ENCODE data around the gene MTCL1. TPM values are rescaled to one million over a fixed set of nuclear protein-coding genes. Genes with fewer than 3 reads are reported as not detected.

The MTCL1 gene
- total and polyA plus RNA-seq, 2 of the 8 experiments (the other 6 are each of a cell fraction or from before 2014, with no cell fraction given), result 16.6 to 60.8 TPM

DNA sequence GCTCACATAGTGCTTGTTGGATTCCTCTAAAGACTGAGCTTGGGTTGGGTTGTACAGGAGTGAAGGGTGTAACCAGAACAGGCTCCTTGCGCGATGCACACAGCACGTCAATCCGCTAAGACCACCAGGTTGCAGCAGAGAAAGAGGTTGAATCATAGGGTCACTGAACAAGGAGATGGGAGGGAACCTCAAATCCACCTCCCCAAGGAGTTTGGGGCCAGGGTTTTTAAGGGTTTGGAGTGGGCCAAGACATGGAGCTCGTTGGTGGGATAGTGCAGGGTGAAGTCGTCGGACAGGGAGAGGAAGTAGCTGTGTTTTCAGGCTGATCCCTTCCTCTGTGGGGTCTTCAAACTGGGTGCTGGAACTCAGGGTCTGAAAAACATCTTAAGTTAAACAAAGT is 20.8 kb upstream of the MTCL1 start (continued):
- TF ChIP-seq, protein P1, sequence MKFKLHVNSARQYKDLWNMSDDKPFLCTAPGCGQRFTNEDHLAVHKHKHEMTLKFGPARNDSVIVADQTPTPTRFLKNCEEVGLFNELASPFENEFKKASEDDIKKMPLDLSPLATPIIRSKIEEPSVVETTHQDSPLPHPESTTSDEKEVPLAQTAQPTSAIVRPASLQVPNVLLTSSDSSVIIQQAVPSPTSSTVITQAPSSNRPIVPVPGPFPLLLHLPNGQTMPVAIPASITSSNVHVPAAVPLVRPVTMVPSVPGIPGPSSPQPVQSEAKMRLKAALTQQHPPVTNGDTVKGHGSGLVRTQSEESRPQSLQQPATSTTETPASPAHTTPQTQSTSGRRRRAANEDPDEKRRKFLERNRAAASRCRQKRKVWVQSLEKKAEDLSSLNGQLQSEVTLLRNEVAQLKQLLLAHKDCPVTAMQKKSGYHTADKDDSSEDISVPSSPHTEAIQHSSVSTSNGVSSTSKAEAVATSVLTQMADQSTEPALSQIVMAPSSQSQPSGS (IDR thresholded peaks at IDR 0.05; ENCODE audit: low read length), result no peak
- no peak for TF ChIP-seq FOSL1 (IDR thresholded peaks at IDR 0.05; ENCODE audit: insufficient read depth, low read depth, low read length)
